Smooth muscle cell (in vitro differentiated cells): ENCODE data around the gene TRIP10. TPM values are rescaled to one million over a fixed set of nuclear protein-coding genes. Genes with fewer than 3 reads are reported as not detected.

ENCODE experiments used
- DNase-seq: peaks from one replicate; lab custom pipeline; 2025; ENCODE audit not compliant: unreplicated experiment; lab: John Stamatoyannopoulos, UW
- H2AFZ ChIP-seq: fragments of 200-600 bp; sonication (generic); 2 replicates; pipeline ENCODE4 v1.6.0; 2016; ENCODE audit warnings: antibody characterized with exemption, low read depth, mild to moderate bottlenecking
- H3F3A ChIP-seq: fragments of 200-600 bp; sonication (generic); 2 replicates; pipeline ENCODE4 v1.6.0; 2017; ENCODE audit warnings: antibody characterized with exemption, low read depth
- H3K27ac ChIP-seq: fragments of 200-600 bp; sonication (generic); 2 replicates; pipeline ENCODE4 v1.5.1; 2016; ENCODE audit warnings: low read depth, mild to moderate bottlenecking
- H3K27me3 ChIP-seq: fragments of 200-600 bp; sonication (generic); 2 replicates; pipeline ENCODE4 v1.6.1; 2016; ENCODE audit warnings: low read depth, mild to moderate bottlenecking
- H3K36me3 ChIP-seq: fragments of 200-600 bp; sonication (generic); 2 replicates; pipeline ENCODE4 v1.5.1; 2016; ENCODE audit warnings: low read depth
- H3K4me1 ChIP-seq: fragments of 200-600 bp; sonication (generic); 2 replicates; pipeline ENCODE4 v1.5.1; 2016; ENCODE audit warnings: low read depth
- H3K4me2 ChIP-seq: fragments of 200-600 bp; sonication (generic); 2 replicates; pipeline ENCODE4 v1.6.0; 2016; ENCODE audit warnings: mild to moderate bottlenecking
- H3K4me3 ChIP-seq: fragments of 200-600 bp; sonication (generic); 2 replicates; pipeline ENCODE4 v1.5.1; 2016; ENCODE audit warnings: mild to moderate bottlenecking
- H3K79me2 ChIP-seq: fragments of 200-600 bp; sonication (generic); 2 replicates; pipeline ENCODE4 v1.6.0; 2016; ENCODE audit warnings: low read depth, mild to moderate bottlenecking
- H3K9ac ChIP-seq: fragments of 200-600 bp; sonication (generic); 2 replicates; pipeline ENCODE4 v1.6.0; 2016; ENCODE audit warnings: low read depth
- H3K9me3 ChIP-seq: fragments of 200-600 bp; sonication (generic); replicated peaks from 2 replicates; pipeline ENCODE4 v1.5.1; 2016; ENCODE audit warnings: low read depth
- H4K20me1 ChIP-seq: fragments of 200-600 bp; sonication (generic); 2 replicates; pipeline ENCODE4 v1.6.0; 2016; ENCODE audit warnings: low read depth
- CTCF ChIP-seq: fragments of 200-600 bp; sonication (generic); IDR thresholded peaks from 2 replicates; pipeline ENCODE4 v1.5.1; 2017; ENCODE audit warnings: borderline replicate concordance, mild to moderate bottlenecking, antibody characterized with exemption; ENCODE audit not compliant: insufficient read depth, poor library complexity, severe bottlenecking
- WGBS: methylation state at CpG from one replicate; pipeline ENCODE4 v1.1.7; 2016; ENCODE audit warnings: low lambda C conversion rate; 5-methylcytosine and 5-hydroxymethylcytosine counted together
- polyA plus RNA-seq: library from polyadenylated mRNA; unstranded; fragments of >200 nt; fragmentation: Nextera tagmentation; extraction: Ambion mirVana; gene quantifications from 2 replicates; pipeline ENCODE4 v1.2.1, GENCODE V29; 2016
- total RNA-seq: library from RNA; depleted of rRNA; stranded (reverse); fragments of >200 nt; gene quantifications from 2 replicates; pipeline ENCODE4 v1.2.3, GENCODE V29; 2014

TRIP10 gene
- total and polyA plus RNA-seq, 2 experiments from 2014 or later = 55.0 to 67.8 TPM

- Histone ChIP-seq H3F3A (no peaks in the 10 kb centered on the region), H3K9ac (no peak overlapping the region), H3K36me3 (no peaks in the 10 kb centered on the region), H3K4me3 (no peak overlapping the region), H3K27ac (no peak overlapping the region), H3K79me2 (no peaks in the 10 kb centered on the region), H4K20me1 (no peaks in the 10 kb centered on the region), H2AFZ (no peak overlapping the region), H3K27me3 (no peaks in the 10 kb centered on the region), H3K4me1 (no peaks in the 10 kb centered on the region), H3K4me2 (no peak overlapping the region), H3K9me3 (no peaks in the 10 kb centered on the region)
- no peak for TF ChIP-seq CTCF
- no peak for DNase-seq
Observed at GRCh38 chr19:6721138-6721474, 18.4 kb upstream of the TRIP10 start.

- Histone ChIP-seq H4K20me1 (no peaks in the 10 kb centered on the region), H3K36me3 (no peaks in the 10 kb centered on the region), H3K27me3 (no peaks in the 10 kb centered on the region), H3K9ac (no peak overlapping the region), H3K4me2 (no peak overlapping the region), H3K27ac (no peak overlapping the region), H3K79me2 (no peaks in the 10 kb centered on the region), H2AFZ (no peak overlapping the region), H3K9me3 (no peaks in the 10 kb centered on the region), H3K4me3 (no peak overlapping the region), H3F3A (no peaks in the 10 kb centered on the region), H3K4me1 (no peaks in the 10 kb centered on the region)
- no peak for DNase-seq
- TF ChIP-seq CTCF = no peak
- WGBS = 89% methylated on average over 5 of the region's 5 CpGs
Observed at GRCh38 chr19:6721773-6722172, 17.7 kb upstream of the TRIP10 start.

GRCh38 chr19:6723108-6723618 lies 16.3 kb upstream of the TRIP10 start:
- Histone ChIP-seq H3K4me1 (no peaks in the 10 kb centered on the region), H3K36me3 (no peaks in the 10 kb centered on the region), H3K27ac (no peak overlapping the region), H3K4me2 (no peak overlapping the region), H3K27me3 (no peaks in the 10 kb centered on the region), H3K9ac (no peak overlapping the region), H2AFZ (no peak overlapping the region), H3F3A (no peaks in the 10 kb centered on the region), H3K9me3 (no peaks in the 10 kb centered on the region), H3K4me3 (no peak overlapping the region), H4K20me1 (no peaks in the 10 kb centered on the region), H3K79me2 (no peaks in the 10 kb centered on the region)
- no peak for DNase-seq
- TF ChIP-seq CTCF = no peak
- 41% methylated on average over 13 of the region's 13 CpGs for WGBS

GRCh38 chr19:6723738-6724137 lies 15.7 kb upstream of the TRIP10 start:
- Histone ChIP-seq H2AFZ (no peak overlapping the region), H3F3A (no peaks in the 10 kb centered on the region), H3K4me3 (no peak overlapping the region), H3K9ac (no peak overlapping the region), H3K36me3 (no peaks in the 10 kb centered on the region), H3K79me2 (no peaks in the 10 kb centered on the region), H3K27me3 (no peaks in the 10 kb centered on the region), H3K4me1 (no peaks in the 10 kb centered on the region), H3K9me3 (no peaks in the 10 kb centered on the region), H3K27ac (no peak overlapping the region), H3K4me2 (no peak overlapping the region), H4K20me1 (no peaks in the 10 kb centered on the region)
- no peak for TF ChIP-seq CTCF
- 57% methylated on average over 5 of the region's 5 CpGs for WGBS
- no peak for DNase-seq
